ENCODE results near the gene PLCD1. TPM values are rescaled to one million over a fixed set of nuclear protein-coding genes. Genes with fewer than 3 reads are reported as not detected.

PLCD1 gene
- total and polyA plus RNA-seq, 2 experiments from 2014 or later: 16.0 to 24.4 TPM

- Mint-ChIP-seq H3K4me1 (peaks cover 12% of the 10 kb centered on the region; the same call in 2 of the 3 replicates), H3K27me3 (ENCODE audit: insufficient read depth, low read depth, poor library complexity) (peaks cover 20% of the 10 kb centered on the region), H3K27ac (no peak overlapping the region), H3K4me3 (no peak overlapping the region), H3K9me3 (no peaks in the 10 kb centered on the region), H3K36me3 (ENCODE audit: low read depth) (no peaks in the 10 kb centered on the region)
- DNase-seq (ENCODE audit: low spot score) (no peak), ATAC-seq (no peak)
- peak overlapping the region; percentile 96 for H2AFZ ChIP-seq
- H3K27me3 ChIP-seq (ENCODE audit: insufficient read depth): no peaks in the 10 kb centered on the region
- TF ChIP-seq, protein P1, sequence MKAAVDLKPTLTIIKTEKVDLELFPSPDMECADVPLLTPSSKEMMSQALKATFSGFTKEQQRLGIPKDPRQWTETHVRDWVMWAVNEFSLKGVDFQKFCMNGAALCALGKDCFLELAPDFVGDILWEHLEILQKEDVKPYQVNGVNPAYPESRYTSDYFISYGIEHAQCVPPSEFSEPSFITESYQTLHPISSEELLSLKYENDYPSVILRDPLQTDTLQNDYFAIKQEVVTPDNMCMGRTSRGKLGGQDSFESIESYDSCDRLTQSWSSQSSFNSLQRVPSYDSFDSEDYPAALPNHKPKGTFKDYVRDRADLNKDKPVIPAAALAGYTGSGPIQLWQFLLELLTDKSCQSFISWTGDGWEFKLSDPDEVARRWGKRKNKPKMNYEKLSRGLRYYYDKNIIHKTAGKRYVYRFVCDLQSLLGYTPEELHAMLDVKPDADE (IDR thresholded peaks at IDR 0.05): no peak
- TF ChIP-seq CTCF (conservative IDR thresholded peaks at IDR 0.05; ENCODE audit: low read depth in 2 of 2) (no peak), JUNB (IDR thresholded peaks at IDR 0.05; ENCODE audit: unreplicated experiment) (no peak), EZH2 (IDR thresholded peaks at IDR 0.05; ENCODE audit: low read depth, unreplicated experiment) (no peak), CREB1 (CRISPR knock-in tag; IDR thresholded peaks at IDR 0.05; ENCODE audit: low read depth) (no peak)
- no peaks in the 10 kb centered on the region for H3K9me2 ChIP-seq (ENCODE audit: insufficient read depth)
- no peaks in the 10 kb centered on the region for H3K36me3 ChIP-seq (ENCODE audit: insufficient read depth)
- no peak overlapping the region for H3K4me2 ChIP-seq
- H3F3A ChIP-seq (replicated peaks; ENCODE audit: low read depth): peaks cover 4% of the 10 kb centered on the region; the same call in 1 of the 2 replicates
- H4K20me1 ChIP-seq (replicated peaks; ENCODE audit: insufficient read depth): no peaks in the 10 kb centered on the region
- H3K4me3 ChIP-seq: no peak overlapping the region
- no peak overlapping the region for H3K27ac ChIP-seq (ENCODE audit: low read depth)
- H3K79me2 ChIP-seq (replicated peaks; ENCODE audit: insufficient read depth): no peaks in the 10 kb centered on the region
- H3K4me1 ChIP-seq (ENCODE audit: insufficient read depth): peaks cover 11% of the 10 kb centered on the region; the same call in 1 of the 2 replicates
Observed at GRCh38 chr3:37991823-37992222, 37.6 kb downstream of the PLCD1 start.

DNA sequence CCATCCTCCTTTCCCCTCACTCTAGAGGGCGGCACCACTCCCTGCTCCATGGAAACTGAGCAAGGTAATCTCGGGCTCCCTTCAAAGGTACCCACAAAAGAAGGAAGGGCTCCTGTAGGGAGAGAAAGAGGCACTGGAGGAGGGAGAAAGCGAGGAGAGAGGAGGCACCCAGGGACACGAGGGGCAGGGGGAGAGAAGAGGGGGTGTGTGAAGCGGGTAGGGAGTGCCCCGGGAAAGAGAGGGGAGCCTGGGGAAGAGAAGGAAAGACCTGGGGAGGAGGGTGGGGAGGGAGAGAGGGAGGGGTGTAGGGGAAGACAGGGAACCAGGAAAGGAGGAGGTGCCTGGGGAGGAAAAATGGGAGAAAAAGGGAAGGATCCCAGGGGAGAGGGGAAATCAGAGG, 38.3 kb downstream of the PLCD1 start:
- no peak overlapping the region for H3K27ac ChIP-seq (ENCODE audit: low read depth)
- H3K27ac Mint-ChIP-seq: no peak overlapping the region
- peak overlapping the region; percentile 51 for H3K4me3 ChIP-seq
- peak overlapping the region; percentile 49 for H3K4me3 Mint-ChIP-seq
- peaks cover 11% of the 10 kb centered on the region; the same call in 1 of the 2 replicates for H3K4me1 ChIP-seq (ENCODE audit: insufficient read depth)
- DNase-seq (ENCODE audit: low spot score): peak; percentile 30
- H3K79me2 ChIP-seq (replicated peaks; ENCODE audit: insufficient read depth): no peaks in the 10 kb centered on the region
- H3K4me1 Mint-ChIP-seq: peaks cover 12% of the 10 kb centered on the region
- H4K20me1 ChIP-seq (replicated peaks; ENCODE audit: insufficient read depth): no peaks in the 10 kb centered on the region
- no peaks in the 10 kb centered on the region for H3K9me3 Mint-ChIP-seq
- no peaks in the 10 kb centered on the region for H3K9me2 ChIP-seq (ENCODE audit: insufficient read depth)
- H3K27me3 Mint-ChIP-seq (ENCODE audit: insufficient read depth, low read depth, poor library complexity): peaks cover 20% of the 10 kb centered on the region
- no peaks in the 10 kb centered on the region for H3K27me3 ChIP-seq (ENCODE audit: insufficient read depth)
- peak overlapping the region; percentile 80 for H3K4me2 ChIP-seq
- no peaks in the 10 kb centered on the region for H3K36me3 Mint-ChIP-seq (ENCODE audit: low read depth)
- H2AFZ ChIP-seq: peak overlapping the region; percentile 96
- TF ChIP-seq, protein P1 (IDR thresholded peaks at IDR 0.05): no peak
- TF ChIP-seq CTCF (conservative IDR thresholded peaks at IDR 0.05; ENCODE audit: low read depth in 2 of 2): peak in 1 of 2 experiments; percentile 21; a peak in 1 of 4 replicates
- peaks cover 4% of the 10 kb centered on the region; the same call in 1 of the 2 replicates for H3F3A ChIP-seq (replicated peaks; ENCODE audit: low read depth)
- H3K36me3 ChIP-seq (ENCODE audit: insufficient read depth): no peaks in the 10 kb centered on the region
- ATAC-seq: peak; percentile 17
